HG03571 (cell line): Measurements from ENCODE around the gene KRTAP19-6.
"Not testable (repeated sequence)": the region's sequence is repeated elsewhere in the genome, so short reads cannot be mapped to it uniquely, and the experiment has no call there.

ENCODE experiments used
- ATAC-seq: cut with Tn5 transposase; IDR thresholded peaks from one replicate; pipeline ENCODE4 v1.9.1; 2021; ENCODE audit not compliant: unreplicated experiment

KRTAP19-6 gene, protein sequence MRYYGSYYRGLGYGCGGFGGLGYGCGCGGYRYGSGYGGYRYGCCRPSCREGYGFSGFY

DNA sequence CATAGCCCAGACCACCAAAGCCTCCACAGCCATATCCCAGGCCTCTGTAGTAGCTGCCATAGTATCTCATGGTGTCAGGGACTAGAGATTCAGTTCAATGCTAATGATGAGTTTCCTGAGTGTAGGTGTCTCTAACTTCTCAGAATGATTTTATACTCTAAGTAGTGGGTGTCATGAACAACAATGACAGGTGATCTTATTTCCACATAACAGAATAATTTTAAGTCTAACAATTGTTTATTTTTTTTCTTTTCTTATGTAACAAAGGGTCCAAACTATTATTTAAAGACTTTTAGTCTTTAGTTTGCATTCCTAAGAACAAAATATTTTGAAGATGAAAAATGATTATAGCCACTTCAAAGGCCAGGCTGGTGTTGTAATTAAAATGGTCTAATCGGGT lies at the start of gene KRTAP19-6:
Gene KRTAP19-6, minus strand, starts transcription at position 101 of the 400 bp plus-strand sequence. Its CDS starts 31 bp downstream, at position 70.
- no peak for ATAC-seq

DNA sequence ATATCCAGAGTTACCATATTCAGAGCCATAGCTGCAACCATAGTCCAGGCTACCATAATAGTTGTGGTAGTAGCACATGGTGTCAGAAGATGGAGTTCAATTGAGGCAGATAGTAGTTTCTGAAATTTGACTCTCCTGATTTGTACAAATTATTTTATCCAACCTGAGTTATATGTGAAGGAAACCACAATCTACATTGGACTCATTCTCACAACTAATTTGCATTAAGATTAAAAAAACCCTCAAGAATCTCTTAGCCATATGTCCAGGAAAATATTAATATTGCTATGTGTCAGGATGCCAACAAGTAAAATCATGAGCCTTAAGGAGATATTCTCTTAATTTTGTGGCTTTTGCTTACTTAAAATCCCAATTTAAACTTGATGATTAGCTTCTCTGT lies 48.6 kb upstream of the KRTAP19-6 start, which contains the start of gene KRTAP22-2:
Gene KRTAP22-2, minus strand, starts transcription at position 101 of the 400 bp plus-strand sequence.
- ATAC-seq: no peak

DNA sequence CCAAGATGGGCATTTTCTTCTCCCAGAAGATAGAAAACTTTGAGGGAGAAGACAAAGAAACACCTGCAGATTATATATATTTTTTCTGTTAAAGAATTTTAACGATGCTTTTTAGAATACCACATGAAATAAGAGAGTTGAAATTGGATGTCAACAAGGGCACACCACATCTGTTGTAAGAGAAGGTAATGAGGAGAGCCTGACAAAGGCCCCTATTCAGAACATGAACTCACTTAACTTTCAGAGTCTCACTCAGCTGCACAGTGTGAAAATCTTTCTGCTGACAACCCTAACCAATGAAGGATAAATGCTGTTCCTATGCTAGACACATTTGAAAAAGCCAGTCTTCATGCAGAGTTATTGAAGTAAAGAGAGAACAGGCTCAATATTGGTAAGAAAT lies 41.2 kb upstream of the KRTAP19-6 start:
- ATAC-seq: no peak

DNA sequence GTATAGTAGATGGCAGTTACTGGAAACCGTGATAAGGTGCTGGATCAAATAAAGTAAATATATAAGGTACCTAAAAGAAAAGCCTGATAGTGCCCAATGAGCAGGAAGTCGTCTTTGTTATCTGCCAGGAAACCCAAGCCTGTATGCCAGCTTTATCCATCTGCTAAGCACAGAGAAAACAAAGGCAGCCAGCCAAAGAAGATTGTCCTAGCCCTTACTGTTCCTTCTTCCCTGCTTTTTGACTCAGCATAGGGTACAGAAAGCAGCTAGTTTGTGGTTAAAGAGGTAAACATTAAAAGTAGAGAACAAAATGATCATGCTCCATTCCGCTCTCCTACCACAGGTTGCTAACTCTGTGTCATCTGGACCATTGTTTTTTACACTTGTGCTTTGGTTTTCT lies 38.5 kb upstream of the KRTAP19-6 start:
- ATAC-seq: no peak

DNA sequence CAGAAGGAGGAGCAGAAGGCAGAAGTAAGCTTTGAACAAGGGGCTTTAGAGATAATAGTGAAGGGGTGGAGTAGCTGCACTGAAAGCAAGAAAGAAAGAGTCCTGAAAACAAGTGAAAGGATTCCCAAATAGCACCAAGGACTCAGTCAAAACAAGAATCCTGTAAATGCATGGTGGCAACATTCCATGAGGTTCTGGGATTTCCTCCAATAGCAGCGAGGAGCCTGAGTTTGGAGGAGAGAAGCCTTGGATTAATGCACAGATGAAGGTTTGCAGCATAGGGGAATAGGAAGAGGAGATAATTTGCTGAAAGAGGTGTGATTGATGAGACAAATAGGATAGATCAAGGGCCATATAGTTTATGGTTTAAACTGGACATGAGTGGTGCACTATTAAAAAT lies 37.7 kb upstream of the KRTAP19-6 start:
- no peak for ATAC-seq

DNA sequence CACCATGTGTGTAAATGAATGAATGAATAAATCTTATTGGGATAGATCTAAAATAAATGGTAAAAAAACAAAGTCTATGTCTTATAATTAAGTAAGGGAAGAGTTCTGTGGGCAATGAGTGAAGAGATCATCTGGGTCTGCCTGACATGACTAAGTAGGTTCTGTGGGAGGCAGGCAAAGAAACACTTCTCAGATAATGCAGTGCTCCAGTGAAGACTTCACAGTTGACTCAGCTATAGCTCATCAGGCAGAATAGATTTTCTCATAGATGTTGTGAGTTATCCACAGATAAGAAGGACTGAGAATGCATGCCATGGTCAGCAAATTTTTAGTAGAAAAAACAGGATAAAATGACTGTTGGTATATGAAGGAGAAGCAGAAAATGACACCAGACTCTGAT lies 36.1 kb upstream of the KRTAP19-6 start:
- no peak for ATAC-seq

DNA sequence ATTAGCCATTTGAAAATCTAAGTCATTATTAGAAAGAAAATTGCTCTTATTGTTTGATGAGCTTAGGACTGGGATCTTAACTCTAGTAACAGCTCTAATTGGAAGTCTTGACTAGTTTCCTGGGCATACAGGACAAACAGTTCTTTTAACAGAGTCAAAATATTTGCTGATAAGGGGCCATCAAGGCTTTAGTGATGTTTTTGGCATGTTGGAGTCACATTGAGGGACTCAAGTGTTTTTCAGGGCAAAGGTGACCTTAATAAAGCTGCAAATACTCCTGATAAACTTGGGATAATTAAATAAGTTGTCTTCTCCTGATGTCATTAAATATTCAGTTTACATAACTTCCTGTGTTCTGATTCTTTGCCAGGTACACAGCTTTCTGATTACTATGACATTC lies 26.0 kb upstream of the KRTAP19-6 start:
- ATAC-seq: no peak

DNA sequence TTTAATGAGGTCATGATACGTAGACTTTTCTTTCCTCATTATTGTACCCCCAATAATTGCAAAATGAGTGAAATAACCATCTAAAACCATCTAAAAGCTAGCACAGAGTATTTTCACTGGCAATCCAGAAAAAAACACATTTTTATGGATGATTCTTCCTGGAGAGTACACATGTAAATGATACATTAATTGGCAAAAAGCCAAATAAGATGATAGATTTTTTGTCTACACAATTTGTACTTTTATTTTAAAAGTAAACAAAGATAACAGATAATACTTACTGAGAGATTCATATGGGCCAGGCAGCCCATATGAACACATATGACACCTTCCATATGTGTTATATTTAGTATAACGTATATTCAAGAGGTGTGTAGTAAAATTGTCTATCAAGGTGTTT lies 22.0 kb upstream of the KRTAP19-6 start:
- no peak for ATAC-seq

DNA sequence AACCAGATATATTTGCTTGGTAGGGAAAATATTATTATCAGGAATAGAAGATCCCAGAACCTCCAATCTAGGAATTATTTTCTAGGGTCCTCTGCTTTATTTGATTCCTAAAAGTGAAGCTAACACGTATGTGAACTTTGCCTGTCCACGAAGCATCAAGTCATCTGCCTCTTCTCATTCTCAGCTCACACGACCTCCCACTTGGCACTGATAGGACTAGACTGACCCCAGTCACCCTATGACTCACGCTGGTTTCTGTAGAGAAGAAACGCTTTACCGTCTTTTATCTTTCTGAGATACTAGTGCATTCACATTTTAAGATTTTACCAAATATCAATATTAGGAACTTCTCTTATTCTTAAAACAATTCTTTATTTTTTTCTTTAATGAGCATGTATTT lies 21.4 kb upstream of the KRTAP19-6 start:
- ATAC-seq: no peak

DNA sequence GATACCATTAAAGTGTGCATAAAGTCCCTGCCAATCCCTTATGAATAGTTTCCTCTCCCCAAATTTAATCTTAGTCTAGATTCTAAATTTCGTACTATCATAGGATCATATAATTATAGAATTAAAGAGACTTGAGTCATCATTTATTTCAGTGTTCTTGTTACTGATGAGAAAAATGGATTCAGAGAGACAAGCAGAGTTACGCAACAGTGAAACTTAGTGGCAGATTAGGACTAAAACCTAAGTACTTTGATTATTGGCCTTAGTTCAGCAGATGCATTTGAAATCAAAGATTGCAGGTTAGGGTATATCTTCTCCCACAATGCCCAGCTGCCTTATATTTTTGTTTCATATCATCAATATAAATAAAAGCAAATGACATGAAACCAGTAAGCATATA lies 20.3 kb upstream of the KRTAP19-6 start:
- ATAC-seq: no peak

DNA sequence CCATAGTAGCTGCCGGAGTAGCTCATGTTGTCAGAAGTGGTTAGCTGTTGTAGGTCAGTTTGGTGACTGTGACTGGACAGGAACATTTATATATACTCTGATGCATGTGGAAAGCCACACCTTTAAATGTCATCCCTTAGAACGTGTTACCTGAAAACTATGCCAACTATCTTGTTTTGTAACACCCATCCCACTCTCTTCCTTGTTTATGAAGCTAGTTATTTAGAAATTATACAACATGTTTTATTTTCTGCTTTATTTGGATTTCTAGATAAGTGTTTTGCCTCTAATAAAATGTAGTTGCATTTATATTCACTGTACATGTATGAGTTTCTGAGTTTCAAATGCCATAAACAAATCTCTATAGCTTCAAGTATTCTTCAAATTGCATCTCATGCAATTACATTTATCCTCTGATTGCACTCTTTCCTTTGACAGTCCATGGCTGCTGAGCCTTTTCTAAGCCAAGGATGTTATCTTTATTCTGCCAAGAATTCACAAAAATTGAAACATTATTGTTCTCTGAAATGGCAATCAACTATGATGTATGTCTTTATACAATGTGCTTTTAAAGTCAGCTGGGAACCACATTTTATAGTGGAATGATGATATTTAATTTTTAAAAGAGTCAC lies 19.7 kb upstream of the KRTAP19-6 start, which contains the start of gene KRTAP19-7:
Gene KRTAP19-7, minus strand, starts transcription at position 51 of the 632 bp plus-strand sequence. Its CDS starts 25 bp downstream, at position 26.
- ATAC-seq: no peak

DNA sequence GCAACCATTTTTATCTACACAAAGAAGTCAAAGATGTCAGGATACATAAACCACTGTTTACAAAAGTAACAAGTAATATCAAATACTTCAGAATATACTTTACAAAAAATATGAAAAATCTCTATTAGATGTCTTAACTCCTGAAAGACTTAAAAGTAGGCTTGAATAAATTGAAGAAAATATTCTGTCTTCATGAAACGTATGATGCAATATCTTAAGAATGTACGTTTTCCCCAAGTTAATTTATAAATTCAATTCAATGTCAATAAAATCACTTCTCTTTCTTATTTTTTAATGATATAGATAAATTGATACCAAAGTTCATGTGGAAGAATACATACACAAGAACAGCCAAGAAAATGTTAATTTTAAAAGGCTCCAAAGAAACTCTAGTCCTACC lies 13.4 kb upstream of the KRTAP19-6 start:
- ATAC-seq: no peak

DNA sequence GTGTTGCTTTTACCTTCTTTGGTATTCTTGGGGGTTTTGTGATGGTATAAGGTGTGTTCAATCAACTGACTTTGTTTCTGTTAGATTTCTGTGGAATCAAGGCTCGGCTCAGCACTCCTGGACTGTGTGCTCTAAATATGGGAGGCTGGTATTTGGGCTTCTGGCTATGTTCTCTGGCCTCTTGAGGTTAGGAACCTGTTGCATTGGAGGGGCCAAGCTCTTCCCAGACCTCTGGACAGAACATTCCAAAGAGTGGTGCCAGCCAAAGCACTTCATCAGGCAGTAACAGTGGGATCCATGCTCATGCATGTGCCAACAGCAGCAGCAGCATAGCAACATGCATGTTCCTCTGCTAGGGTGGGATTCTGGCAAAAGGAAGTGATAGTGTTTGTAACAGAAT lies 11.1 kb upstream of the KRTAP19-6 start:
- no peak for ATAC-seq

DNA sequence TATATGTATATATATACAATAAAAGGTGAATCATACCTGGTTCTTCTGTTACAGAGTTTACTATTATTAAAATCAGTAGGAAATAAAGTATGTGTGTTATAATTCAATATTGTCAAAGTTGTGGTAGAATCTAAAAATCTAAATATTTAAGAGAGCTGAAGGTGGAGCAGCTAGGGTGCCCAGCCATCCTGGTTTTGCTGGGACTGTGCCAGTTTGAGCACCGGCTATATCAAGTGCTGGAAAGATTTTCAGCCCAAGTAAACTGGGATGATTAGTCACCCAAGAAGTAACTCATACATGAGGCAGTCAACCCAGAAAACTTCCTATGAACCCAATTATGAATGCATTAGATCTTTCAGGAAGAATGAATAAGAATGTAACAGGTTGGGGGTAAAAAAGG lies 22.8 kb downstream of the KRTAP19-6 start:
- ATAC-seq: no peak

DNA sequence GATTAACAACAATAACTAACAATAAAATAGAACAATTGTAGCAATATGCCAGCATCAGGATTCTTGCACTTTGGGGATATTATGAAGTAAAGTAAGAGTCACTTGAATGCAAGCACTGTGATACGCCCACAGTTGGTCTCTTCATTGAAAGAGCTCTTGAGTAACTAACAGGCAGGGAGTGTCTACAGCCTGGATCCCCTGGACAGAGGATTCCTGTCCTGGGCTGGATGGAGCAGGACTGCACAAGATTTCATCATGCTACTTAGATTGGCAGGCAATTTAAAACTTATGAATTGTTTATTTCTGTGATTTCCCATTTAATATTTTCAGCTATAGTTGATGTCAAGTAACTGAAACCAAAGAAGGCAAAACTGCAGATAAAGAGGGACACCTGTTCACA lies 26.0 kb downstream of the KRTAP19-6 start:
- no peak for ATAC-seq

DNA sequence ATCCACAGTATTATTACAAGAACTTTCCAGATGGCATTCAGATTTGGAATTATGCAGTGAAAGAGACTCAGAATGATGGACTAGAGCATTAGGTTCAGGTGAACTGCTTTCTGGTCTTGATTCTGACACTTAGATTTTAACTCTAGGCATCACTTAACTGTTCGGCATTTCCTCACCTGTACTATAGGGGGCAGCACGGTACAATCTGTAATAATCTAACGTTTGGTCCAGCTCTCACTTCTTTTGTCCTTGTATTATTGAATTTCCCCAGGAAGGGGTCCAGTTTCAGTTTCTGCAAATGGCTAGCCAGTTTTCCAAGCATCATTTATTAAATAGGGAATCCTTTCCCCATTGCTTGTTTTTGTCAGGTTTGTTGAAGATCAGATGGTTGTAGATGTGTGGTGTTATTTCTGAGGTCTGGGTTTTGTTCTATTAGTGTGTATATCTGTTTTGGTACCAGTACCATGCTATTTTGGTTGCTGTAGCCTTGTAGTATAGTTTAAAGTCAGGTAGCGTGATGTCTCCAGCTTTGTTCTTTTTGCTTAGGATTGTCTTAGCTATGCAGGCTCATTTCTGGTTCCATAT lies 36.0 kb downstream of the KRTAP19-6 start:
- ATAC-seq: not testable (repeated sequence)

DNA sequence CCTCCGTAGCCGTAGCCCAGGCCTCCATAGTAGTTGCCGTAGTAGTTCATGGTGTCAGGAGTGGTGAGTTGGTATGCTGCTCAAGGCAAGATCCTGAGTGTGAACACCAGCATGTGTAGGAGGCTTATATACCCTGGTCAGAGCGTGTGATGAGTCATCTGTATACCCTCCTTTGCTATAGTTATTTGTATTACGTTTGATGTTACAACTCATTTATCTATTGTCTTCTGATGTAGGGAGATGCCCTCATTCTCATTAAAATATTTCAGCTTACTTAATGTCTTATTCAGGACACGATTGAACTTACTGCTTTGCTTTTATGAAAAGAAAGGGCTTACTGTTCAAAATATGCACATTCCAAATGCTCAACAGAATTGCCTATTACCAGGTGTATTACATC lies 39.6 kb downstream of the KRTAP19-6 start, which contains the start of gene KRTAP19-5:
Gene KRTAP19-5, minus strand, starts transcription at position 101 of the 400 bp plus-strand sequence. Its CDS starts 51 bp downstream, at position 50.
- no peak for ATAC-seq

DNA sequence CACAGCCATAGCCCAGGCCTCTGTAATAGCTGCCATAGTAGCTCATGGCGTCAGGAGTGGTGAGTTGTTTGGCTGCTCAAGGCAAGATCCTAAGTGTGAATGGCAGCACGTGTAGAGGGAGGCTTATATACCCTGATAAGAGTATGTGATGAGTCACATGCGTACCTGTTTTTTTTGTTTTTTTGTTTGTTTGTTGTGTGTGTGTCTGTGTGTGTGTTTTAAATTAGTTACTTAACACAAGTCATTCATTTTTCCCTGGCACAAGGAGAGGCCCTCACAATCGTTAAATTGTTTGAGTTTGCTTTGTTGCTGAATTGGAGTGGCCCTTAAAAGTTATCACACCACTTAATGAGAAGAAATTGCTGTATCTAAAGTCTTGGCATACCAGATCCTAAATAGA lies 44.6 kb downstream of the KRTAP19-6 start, which contains the start of gene KRTAP19-4:
Gene KRTAP19-4, minus strand, starts transcription at position 101 of the 400 bp plus-strand sequence. Its CDS starts 55 bp downstream, at position 46.
- ATAC-seq: no peak

DNA sequence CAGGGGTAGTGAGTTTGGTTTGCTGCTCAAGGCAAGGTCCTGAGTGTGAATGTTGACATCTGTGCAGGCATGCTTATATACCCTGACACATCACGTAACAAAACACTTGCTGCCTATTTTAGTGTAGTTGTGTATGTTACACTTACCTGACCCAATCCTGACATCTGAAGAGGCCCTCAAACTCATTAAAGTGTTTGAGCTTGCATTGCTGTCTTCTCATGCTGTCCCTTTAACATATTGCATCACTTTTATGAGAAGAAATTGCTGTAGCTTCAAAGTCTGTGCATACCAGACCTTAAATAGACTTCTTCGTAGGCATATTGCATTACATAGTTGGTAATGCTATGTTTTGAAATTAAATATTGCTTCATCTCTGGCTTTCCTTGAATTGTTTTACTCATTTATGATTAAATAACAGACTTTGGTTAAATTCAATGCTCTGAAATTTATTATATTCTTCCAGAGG lies 49.7 kb downstream of the KRTAP19-6 start, which contains the start of gene KRTAP19-3:
Gene KRTAP19-3, minus strand, starts transcription at position 51 of the 466 bp plus-strand sequence. CDS start 56 bp downstream, outside the sequence.
- ATAC-seq: no peak
